HG02642 (cell line): ENCODE results near the gene VAC14.
"Not testable (repeated sequence)": the region's sequence is repeated elsewhere in the genome, so short reads cannot be mapped to it uniquely, and the experiment has no call there.

ENCODE experiments used
- ATAC-seq: cut with Tn5 transposase; IDR thresholded peaks from one replicate; pipeline ENCODE4 v1.9.1; 2021; ENCODE audit warnings: mild to moderate bottlenecking; ENCODE audit not compliant: unreplicated experiment, poor library complexity

Gene VAC14

GRCh38 chr16:70746708-70747424, 54.1 kb downstream of the VAC14 start:
- ATAC-seq = no peak

- no peak for ATAC-seq
Measured at GRCh38 chr16:70746040-70746707, 54.8 kb downstream of the VAC14 start.

GRCh38 chr16:70745536-70746025, 55.4 kb downstream of the VAC14 start:
- no peak for ATAC-seq

- no peak for ATAC-seq
Measured at GRCh38 chr16:70744366-70744765, 56.6 kb downstream of the VAC14 start.

GRCh38 chr16:70743791-70744190, 57.2 kb downstream of the VAC14 start:
- no peak for ATAC-seq

- ATAC-seq = not testable (repeated sequence)
Measured at GRCh38 chr16:70742967-70743366, 58.0 kb downstream of the VAC14 start.

GRCh38 chr16:70741783-70742125, 59.2 kb downstream of the VAC14 start:
- no peak for ATAC-seq

- no peak for ATAC-seq
Measured at GRCh38 chr16:70740914-70741782, 59.8 kb downstream of the VAC14 start.

GRCh38 chr16:70740174-70740913, 60.6 kb downstream of the VAC14 start:
- no peak for ATAC-seq

GRCh38 chr16:70739389-70739788, 61.6 kb downstream of the VAC14 start:
- no peak for ATAC-seq

GRCh38 chr16:70738083-70738977, 62.6 kb downstream of the VAC14 start:
- ATAC-seq = no peak

GRCh38 chr16:70737377-70738082, 63.4 kb downstream of the VAC14 start:
- peak; percentile 84 for ATAC-seq

- ATAC-seq = peak; percentile 1
Measured at GRCh38 chr16:70736465-70737376, 64.2 kb downstream of the VAC14 start.

- ATAC-seq = no peak
Measured at GRCh38 chr16:70735141-70735979, 65.6 kb downstream of the VAC14 start.

GRCh38 chr16:70734522-70735095, 66.3 kb downstream of the VAC14 start:
- ATAC-seq = no peak

GRCh38 chr16:70730944-70731343, 70.0 kb downstream of the VAC14 start:
- ATAC-seq = no peak
